Right atrium auricular region (tissue), 2 donors: ENCODE results near the gene MTMR12. TPM values are rescaled to one million over a fixed set of nuclear protein-coding genes. Genes with fewer than 3 reads are reported as not detected.
"Not testable (repeated sequence)": the region's sequence is repeated elsewhere in the genome, so short reads cannot be mapped to it uniquely, and the experiment has no call there.

Experiments
- DNase-seq: peaks from one replicate; pipeline ENCODE4 v3.0.0-alpha.2; 2019; ENCODE audit warnings: low spot score
- H3K27ac ChIP-seq, 2 donors: fragments of 200-600 bp; sonication (generic); 1 replicate in 1 of 2; 2 replicates in 1 of 2; pipeline ENCODE4 v1.5.1; 2016 to 2019
- H3K27me3 ChIP-seq, 2 donors: fragments of 200-600 bp; sonication (generic); one replicate each; pipeline versions ENCODE4 v1.5.1 to v1.6.0; 2017 to 2019
- H3K36me3 ChIP-seq: fragments of 200-600 bp; sonication (generic); one replicate; pipeline ENCODE4 v1.5.1; 2016
- H3K4me1 ChIP-seq, 2 donors: fragments of 200-600 bp; sonication (generic); one replicate each; pipeline versions ENCODE4 v1.5.1 to v1.6.0; 2017 to 2019
- H3K4me3 ChIP-seq, 2 donors: fragments of 200-600 bp; sonication (generic); 1 replicate in 1 of 2; 2 replicates in 1 of 2; pipeline ENCODE4 v1.5.1; 2017 to 2019; ENCODE audit warnings: mild to moderate bottlenecking in 1 of 2, moderate library complexity in 1 of 2
- H3K9me3 ChIP-seq, 2 donors: fragments of 200-600 bp; sonication (generic); one replicate each; pipeline ENCODE4 v1.5.1; 2019
- CTCF ChIP-seq, 2 donors: fragments of 200-600 bp; sonication (generic); IDR thresholded peaks; one replicate each; pipeline ENCODE4 v1.5.1; 2019; ENCODE audit warnings: antibody characterized with exemption in 2 of 2
- total RNA-seq, 2 donors: library from RNA; depleted of rRNA; stranded (reverse); fragments of >200 nt; gene quantifications; one replicate each; pipeline ENCODE4 v1.1.0, GENCODE V29; 2016

The MTMR12 gene
- total RNA-seq, 2 donors from 2014 or later, result 12.6 to 25.5 TPM

DNA sequence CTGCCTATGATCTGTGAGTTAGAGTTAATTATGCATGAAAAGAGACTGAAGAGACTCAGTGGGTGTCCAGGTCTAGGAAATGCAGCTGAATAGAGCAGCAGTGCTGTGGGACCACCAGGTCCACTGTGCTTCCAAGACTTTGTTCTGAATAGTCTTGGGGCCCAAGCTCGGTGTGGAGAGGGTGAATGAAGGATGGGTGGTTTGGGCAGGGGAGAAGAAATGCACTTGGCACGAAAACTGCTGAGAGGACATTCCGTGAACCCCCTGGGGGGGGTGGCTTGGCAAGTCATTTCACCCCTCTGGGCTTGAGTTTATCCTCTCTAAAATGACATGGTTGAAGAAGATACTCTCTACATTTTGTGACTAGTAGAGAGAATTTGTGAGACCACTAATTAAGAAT is 102.6 kb downstream of the MTMR12 start:
- H3K4me1 ChIP-seq, result peaks cover 0 to 5% of the 10 kb centered on the region in 2 donors
- no peak for TF ChIP-seq CTCF (IDR thresholded peaks at IDR 0.05)
- no peaks in the 10 kb centered on the region for H3K27me3 ChIP-seq
- H3K27ac ChIP-seq, result no peak overlapping the region
- DNase-seq, result no peak
- H3K9me3 ChIP-seq, result no peaks in the 10 kb centered on the region
- no peak overlapping the region for H3K4me3 ChIP-seq
- no peaks in the 10 kb centered on the region for H3K36me3 ChIP-seq

DNA sequence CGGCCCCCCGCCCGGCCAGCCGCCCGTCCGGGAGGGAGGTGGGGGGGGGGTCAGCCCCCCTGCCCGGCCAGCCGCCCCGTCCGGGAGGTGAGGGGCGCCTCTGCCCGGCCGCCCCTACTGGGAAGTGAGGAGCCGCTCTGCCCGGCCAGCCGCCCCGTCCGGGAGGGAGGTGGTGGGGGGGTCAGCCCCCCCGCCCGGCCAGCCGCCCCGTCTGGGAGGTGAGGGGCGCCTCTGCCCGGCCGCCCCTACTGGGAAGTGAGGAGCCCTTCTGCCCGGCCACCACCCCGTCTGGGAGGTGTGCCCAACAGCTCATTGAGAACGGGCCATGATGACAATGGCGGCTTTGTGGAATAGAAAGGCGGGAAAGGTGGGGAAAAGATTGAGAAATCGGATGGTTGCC is 103.9 kb downstream of the MTMR12 start:
- peaks cover 0 to 13% of the 10 kb centered on the region in 2 donors for H3K4me1 ChIP-seq
- not testable (repeated sequence) for H3K9me3 ChIP-seq, H3K4me3 ChIP-seq, H3K27ac ChIP-seq, DNase-seq, H3K27me3 ChIP-seq, H3K36me3 ChIP-seq

- DNase-seq, result no peak
- Histone ChIP-seq H3K4me1 (peaks cover 0 to 16% of the 10 kb centered on the region in 2 donors), H3K36me3 (no peaks in the 10 kb centered on the region), H3K9me3 (no peaks in the 10 kb centered on the region), H3K4me3 (no peak overlapping the region), H3K27ac (no peak overlapping the region), H3K27me3 (no peaks in the 10 kb centered on the region)
- TF ChIP-seq CTCF (IDR thresholded peaks at IDR 0.05), result no peak
Measured at GRCh38 chr5:32207355-32207634, 105.4 kb downstream of the MTMR12 start.

- H3K27me3 ChIP-seq, result no peaks in the 10 kb centered on the region
- H3K9me3 ChIP-seq, result no peaks in the 10 kb centered on the region
- no peaks in the 10 kb centered on the region for H3K36me3 ChIP-seq
- TF ChIP-seq CTCF (IDR thresholded peaks at IDR 0.05), result no peak
- H3K4me3 ChIP-seq, result no peak overlapping the region
- peaks cover 0 to 20% of the 10 kb centered on the region in 2 donors for H3K4me1 ChIP-seq
- no peak overlapping the region for H3K27ac ChIP-seq
- DNase-seq, result no peak
Measured at GRCh38 chr5:32206509-32207354, 106.0 kb downstream of the MTMR12 start.

DNA sequence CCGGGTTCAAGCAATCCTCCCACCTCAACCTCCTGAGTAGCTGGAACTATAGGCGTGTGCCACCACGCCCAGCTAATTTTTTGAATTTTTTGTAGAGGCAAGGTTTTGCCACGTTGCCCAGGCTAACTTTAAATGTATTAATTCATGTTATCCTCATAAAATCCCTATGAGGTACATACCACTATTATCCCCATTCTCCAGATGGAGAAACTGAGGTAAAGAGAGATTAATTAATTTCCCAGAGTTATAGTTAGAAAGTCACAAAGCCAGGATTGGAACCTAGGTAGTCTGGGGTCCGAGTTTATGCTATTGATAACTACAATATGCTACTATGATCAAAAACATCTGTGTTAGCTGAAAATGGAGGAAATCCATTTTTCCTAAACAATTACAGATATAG is 106.7 kb downstream of the MTMR12 start:
- Histone ChIP-seq H3K27me3 (no peaks in the 10 kb centered on the region), H3K36me3 (no peaks in the 10 kb centered on the region), H3K4me3 (no peak overlapping the region), H3K27ac (no peak overlapping the region), H3K9me3 (no peaks in the 10 kb centered on the region), H3K4me1 (peaks cover 0 to 25% of the 10 kb centered on the region in 2 donors)
- DNase-seq, result no peak
- no peak for TF ChIP-seq CTCF (IDR thresholded peaks at IDR 0.05)

DNA sequence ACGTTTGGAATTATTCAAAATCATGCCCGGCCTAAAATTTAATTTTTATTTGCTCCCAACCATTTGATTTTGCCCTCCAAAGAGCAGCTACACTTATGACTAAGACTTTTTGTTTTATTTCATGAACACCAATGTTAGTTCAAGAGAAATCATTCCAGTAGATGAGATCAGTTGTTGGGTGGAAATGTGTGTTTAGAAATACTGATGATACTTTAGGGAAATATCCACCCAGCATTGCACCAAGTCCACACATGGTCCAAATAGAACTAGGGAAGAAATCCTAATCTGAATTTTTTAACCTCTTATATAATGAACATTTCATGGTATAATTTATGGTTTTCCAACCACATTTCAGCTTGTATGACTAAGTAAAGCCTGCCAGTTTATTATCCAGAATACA is 110.3 kb downstream of the MTMR12 start:
- no peaks in the 10 kb centered on the region for H3K9me3 ChIP-seq
- H3K4me3 ChIP-seq, result no peak overlapping the region
- H3K36me3 ChIP-seq, result no peaks in the 10 kb centered on the region
- H3K27ac ChIP-seq, result no peak overlapping the region
- TF ChIP-seq CTCF (IDR thresholded peaks at IDR 0.05), result no peak
- DNase-seq, result no peak
- H3K27me3 ChIP-seq, result no peaks in the 10 kb centered on the region
- peaks cover 0 to 27% of the 10 kb centered on the region in 2 donors for H3K4me1 ChIP-seq
